IPS-18a (cell line): ENCODE results near the gene GUF1.

Experiments used
- H3K27ac ChIP-seq: one replicate; pipeline ENCODE4 v1.5.1; 2013; ENCODE audit warnings: low read length
- H3K27me3 ChIP-seq: one replicate; pipeline ENCODE4 v1.6.1; 2013; ENCODE audit warnings: mild to moderate bottlenecking, low read length; ENCODE audit not compliant: control insufficient read depth, insufficient read depth
- H3K36me3 ChIP-seq: one replicate; pipeline ENCODE4 v1.6.1; 2013; ENCODE audit warnings: low read depth, low read length; ENCODE audit not compliant: control insufficient read depth
- H3K4me1 ChIP-seq: one replicate; pipeline ENCODE4 v1.6.1; 2013; ENCODE audit warnings: low read depth, low read length; ENCODE audit not compliant: control insufficient read depth
- H3K4me3 ChIP-seq: one replicate; pipeline ENCODE4 v1.5.1; 2013; ENCODE audit warnings: low read length
- H3K9ac ChIP-seq: one replicate; pipeline ENCODE4 v1.6.1; 2013; ENCODE audit warnings: mild to moderate bottlenecking, low read length, moderate library complexity
- H3K9me3 ChIP-seq: one replicate; pipeline ENCODE4 v1.6.1; 2013; ENCODE audit warnings: low read depth, low read length; ENCODE audit not compliant: control insufficient read depth

Gene GUF1

GRCh38 chr4:44678094-44679041 lies at the start of gene GUF1:
Gene GUF1 (plus strand): TSS chr4:44678420. CDS start chr4:44678623, 203 bp downstream.
- H3K27me3 ChIP-seq = no peaks in the 10 kb centered on the region
- peak within 1 kb of the TSS; percentile 88 for H3K9ac ChIP-seq
- no peaks in the 10 kb centered on the region for H3K9me3 ChIP-seq
- H3K4me3 ChIP-seq = peak within 1 kb of the TSS; percentile 81
- H3K27ac ChIP-seq = peak within 1 kb of the TSS; percentile 72
- peaks cover 23% of the 10 kb centered on the region for H3K36me3 ChIP-seq
- H3K4me1 ChIP-seq = peaks cover 9% of the 10 kb centered on the region

- H3K4me1 ChIP-seq = no peaks in the 10 kb centered on the region
- no peak overlapping the region for H3K27ac ChIP-seq
- H3K4me3 ChIP-seq = no peak overlapping the region
- H3K27me3 ChIP-seq = no peaks in the 10 kb centered on the region
- no peak overlapping the region for H3K9ac ChIP-seq
- no peaks in the 10 kb centered on the region for H3K9me3 ChIP-seq
- H3K36me3 ChIP-seq = no peaks in the 10 kb centered on the region
Observed at GRCh38 chr4:44629280-44629866, 48.8 kb upstream of the GUF1 start.

GRCh38 chr4:44632089-44632488 lies 46.1 kb upstream of the GUF1 start:
- Histone ChIP-seq H3K27me3 (no peaks in the 10 kb centered on the region), H3K36me3 (no peaks in the 10 kb centered on the region), H3K9me3 (no peaks in the 10 kb centered on the region), H3K27ac (no peak overlapping the region), H3K9ac (no peak overlapping the region), H3K4me3 (no peak overlapping the region), H3K4me1 (no peaks in the 10 kb centered on the region)

- H3K36me3 ChIP-seq = no peaks in the 10 kb centered on the region
- H3K4me1 ChIP-seq = no peaks in the 10 kb centered on the region
- H3K9ac ChIP-seq = no peak overlapping the region
- H3K4me3 ChIP-seq = no peak overlapping the region
- no peaks in the 10 kb centered on the region for H3K9me3 ChIP-seq
- no peaks in the 10 kb centered on the region for H3K27me3 ChIP-seq
- H3K27ac ChIP-seq = no peak overlapping the region
Observed at GRCh38 chr4:44632733-44633132, 45.5 kb upstream of the GUF1 start.

- Histone ChIP-seq H3K9ac (no peak overlapping the region), H3K4me1 (no peaks in the 10 kb centered on the region), H3K27me3 (no peaks in the 10 kb centered on the region), H3K9me3 (no peaks in the 10 kb centered on the region), H3K27ac (no peak overlapping the region), H3K4me3 (no peak overlapping the region), H3K36me3 (no peaks in the 10 kb centered on the region)
Observed at GRCh38 chr4:44638091-44638490, 40.1 kb upstream of the GUF1 start.

GRCh38 chr4:44646151-44646550 lies 32.1 kb upstream of the GUF1 start:
- no peak overlapping the region for H3K27ac ChIP-seq
- H3K9me3 ChIP-seq = no peaks in the 10 kb centered on the region
- no peaks in the 10 kb centered on the region for H3K36me3 ChIP-seq
- H3K27me3 ChIP-seq = no peaks in the 10 kb centered on the region
- H3K4me3 ChIP-seq = no peak overlapping the region
- H3K4me1 ChIP-seq = no peaks in the 10 kb centered on the region
- no peak overlapping the region for H3K9ac ChIP-seq

- Histone ChIP-seq H3K27me3 (no peaks in the 10 kb centered on the region), H3K4me1 (no peaks in the 10 kb centered on the region), H3K27ac (no peak within 1 kb of the TSS), H3K4me3 (no peak within 1 kb of the TSS), H3K9ac (no peak within 1 kb of the TSS), H3K9me3 (no peaks in the 10 kb centered on the region), H3K36me3 (no peaks in the 10 kb centered on the region)
Observed at GRCh38 chr4:44651425-44651824, 26.8 kb upstream of the GUF1 start, which contains the start of gene YIPF7. Gene YIPF7 (minus strand): TSS chr4:44651625. CDS start chr4:44650100, 1,525 bp downstream.

GRCh38 chr4:44652002-44652401 lies 26.2 kb upstream of the GUF1 start:
- H3K4me1 ChIP-seq = no peaks in the 10 kb centered on the region
- no peaks in the 10 kb centered on the region for H3K27me3 ChIP-seq
- no peak overlapping the region for H3K27ac ChIP-seq
- H3K36me3 ChIP-seq = no peaks in the 10 kb centered on the region
- no peak overlapping the region for H3K4me3 ChIP-seq
- H3K9me3 ChIP-seq = no peaks in the 10 kb centered on the region
- H3K9ac ChIP-seq = no peak overlapping the region

- Histone ChIP-seq H3K27ac (no peak overlapping the region), H3K36me3 (no peaks in the 10 kb centered on the region), H3K4me3 (no peak overlapping the region), H3K4me1 (no peaks in the 10 kb centered on the region), H3K9me3 (no peaks in the 10 kb centered on the region), H3K27me3 (no peaks in the 10 kb centered on the region), H3K9ac (no peak overlapping the region)
Observed at GRCh38 chr4:44660396-44660795, 17.8 kb upstream of the GUF1 start.

- Histone ChIP-seq H3K9ac (no peak overlapping the region), H3K9me3 (no peaks in the 10 kb centered on the region), H3K27ac (no peak overlapping the region), H3K4me3 (no peak overlapping the region), H3K36me3 (no peaks in the 10 kb centered on the region), H3K4me1 (no peaks in the 10 kb centered on the region), H3K27me3 (no peaks in the 10 kb centered on the region)
Observed at GRCh38 chr4:44661940-44662622, 16.1 kb upstream of the GUF1 start.

- Histone ChIP-seq H3K4me1 (no peaks in the 10 kb centered on the region), H3K9me3 (no peaks in the 10 kb centered on the region), H3K27me3 (no peaks in the 10 kb centered on the region), H3K4me3 (no peak overlapping the region), H3K27ac (no peak overlapping the region), H3K9ac (no peak overlapping the region), H3K36me3 (no peaks in the 10 kb centered on the region)
Observed at GRCh38 chr4:44662623-44663005, 15.6 kb upstream of the GUF1 start.
